CD8-positive, alpha-beta memory T cell (primary cell): ENCODE results near the gene TPK1. TPM values are rescaled to one million over a fixed set of nuclear protein-coding genes. Genes with fewer than 3 reads are reported as not detected.

Experiments used
- CTCF ChIA-PET: fragments of 350-600 bp; sonication (Branson Sonifier 250); formaldehyde crosslinking; loops from one replicate; lab custom pipeline; 2021; ENCODE audit warnings: antibody characterized with exemption; lab: Charles Lee
- POLR2A ChIA-PET: fragments of 350-600 bp; sonication (Branson Sonifier 250); formaldehyde crosslinking; loops from one replicate; lab custom pipeline; 2021; ENCODE audit warnings: antibody characterized with exemption; lab: Charles Lee
- DNase-seq, 5 donors: peaks; one replicate each; pipeline versions ENCODE4 v3.0.0 to v3.0.0-alpha.2; 2020 to 2022; ENCODE audit warnings: mixed read lengths in 1 of 5
- H3K27ac ChIP-seq: one replicate; pipeline ENCODE4 v1.7.0; 2013; ENCODE audit warnings: low read depth, mild to moderate bottlenecking, low read length, moderate library complexity
- H3K27me3 ChIP-seq: 2 replicates; pipeline ENCODE4 v1.7.0; 2013; ENCODE audit warnings: low read length, mild to moderate bottlenecking; ENCODE audit not compliant: insufficient read depth, poor library complexity, severe bottlenecking
- H3K36me3 ChIP-seq: 2 replicates; pipeline ENCODE4 v1.7.0; 2013; ENCODE audit warnings: mild to moderate bottlenecking, low read length, moderate library complexity; ENCODE audit not compliant: insufficient read depth
- H3K4me1 ChIP-seq: 2 replicates; pipeline ENCODE4 v1.7.0; 2013; ENCODE audit warnings: mild to moderate bottlenecking, low read length, moderate library complexity; ENCODE audit not compliant: insufficient read depth
- H3K4me3 ChIP-seq: 2 replicates; pipeline ENCODE4 v1.7.0; 2013; ENCODE audit warnings: mild to moderate bottlenecking, low read length
- H3K9me3 ChIP-seq: 2 replicates; pipeline ENCODE4 v1.7.0; 2013; ENCODE audit warnings: mild to moderate bottlenecking, low read length
- H3K27ac Mint-ChIP-seq, 8 donors: one replicate each; pipeline ENCODE4 v1.8.0; 2020 to 2021; ENCODE audit warnings: mixed read lengths in 8 of 8, mild to moderate bottlenecking in 6 of 8, inconsistent platforms in 3 of 8, moderate library complexity in 3 of 8
- H3K27me3 Mint-ChIP-seq, 2 donors: one replicate each; pipeline ENCODE4 v1.8.0; 2020 to 2021; ENCODE audit warnings: mixed read lengths in 2 of 2, mild to moderate bottlenecking in 1 of 2, moderate library complexity in 1 of 2
- H3K36me3 Mint-ChIP-seq, 3 donors: one replicate each; pipeline ENCODE4 v1.8.0; 2020 to 2021; ENCODE audit warnings: mixed read lengths in 3 of 3, inconsistent platforms in 1 of 3, mild to moderate bottlenecking in 1 of 3
- H3K4me1 Mint-ChIP-seq, 3 donors: one replicate each; pipeline ENCODE4 v1.8.0; 2020 to 2021; ENCODE audit warnings: mixed read lengths in 3 of 3, inconsistent platforms in 1 of 3, mild to moderate bottlenecking in 1 of 3
- H3K4me3 Mint-ChIP-seq, 7 donors: one replicate each; pipeline ENCODE4 v1.8.0; 2020 to 2021; ENCODE audit warnings: mixed read lengths in 7 of 7, mild to moderate bottlenecking in 6 of 7, moderate library complexity in 4 of 7, inconsistent platforms in 2 of 7
- H3K9me3 Mint-ChIP-seq, 5 donors: one replicate each; pipeline ENCODE4 v1.8.0; 2020 to 2022; ENCODE audit warnings: mixed read lengths in 5 of 5, mild to moderate bottlenecking in 3 of 5, moderate library complexity in 2 of 5, inconsistent platforms in 1 of 5
- polyA plus RNA-seq: library from polyadenylated mRNA; unstranded; fragments of 300-500 nt; fragmentation: Illumina TruSeq; gene quantifications from one replicate; pipeline ENCODE4 v1.2.3, GENCODE V29; 2021
- total RNA-seq, 2 experiments: library from RNA; stranded (reverse); gene quantifications; one replicate each; pipeline ENCODE4 v1.2.3, GENCODE V29; 2021

The TPK1 gene
- total and polyA plus RNA-seq, 3 experiments from 2014 or later = 18.0 to 20.1 (median 19.0) TPM

DNA sequence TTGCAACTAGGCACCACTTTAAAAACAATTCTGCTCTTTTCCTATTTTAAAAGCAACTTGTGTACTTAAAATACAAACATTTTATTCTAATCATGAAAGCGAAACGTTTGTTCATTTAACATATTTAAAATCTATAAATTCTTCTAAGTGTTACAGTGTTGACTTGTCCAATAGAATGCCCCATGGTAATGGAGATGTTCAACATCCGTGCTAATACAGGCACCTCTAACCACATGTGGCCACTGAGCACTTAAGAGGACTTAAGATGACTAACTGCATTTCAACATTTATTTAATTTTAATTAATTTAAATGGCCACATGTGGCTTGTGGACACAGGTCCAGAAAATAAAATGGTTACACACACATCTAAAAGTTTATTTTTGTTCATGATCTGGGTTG is 115.1 kb downstream of the TPK1 start:
- Histone ChIP-seq H3K9me3 (no peaks in the 10 kb centered on the region), H3K4me1 (no peaks in the 10 kb centered on the region), H3K27ac (no peak overlapping the region), H3K27me3 (no peaks in the 10 kb centered on the region), H3K4me3 (no peak overlapping the region), H3K36me3 (no peaks in the 10 kb centered on the region)
- ChIA-PET POLR2A (no interaction called here), CTCF (no interaction called here)
- Mint-ChIP-seq H3K27me3 (no peaks in the 10 kb centered on the region), H3K36me3 (peaks cover 8 to 30% (median 9%) of the 10 kb centered on the region in 3 donors), H3K4me1 (peaks cover 0 to 5% (median 0%) of the 10 kb centered on the region in 3 donors), H3K9me3 (peaks cover 0 to 9% (median 0%) of the 10 kb centered on the region in 5 donors), H3K4me3 (no peak overlapping the region), H3K27ac (no peak overlapping the region)
- DNase-seq = no peak

DNA sequence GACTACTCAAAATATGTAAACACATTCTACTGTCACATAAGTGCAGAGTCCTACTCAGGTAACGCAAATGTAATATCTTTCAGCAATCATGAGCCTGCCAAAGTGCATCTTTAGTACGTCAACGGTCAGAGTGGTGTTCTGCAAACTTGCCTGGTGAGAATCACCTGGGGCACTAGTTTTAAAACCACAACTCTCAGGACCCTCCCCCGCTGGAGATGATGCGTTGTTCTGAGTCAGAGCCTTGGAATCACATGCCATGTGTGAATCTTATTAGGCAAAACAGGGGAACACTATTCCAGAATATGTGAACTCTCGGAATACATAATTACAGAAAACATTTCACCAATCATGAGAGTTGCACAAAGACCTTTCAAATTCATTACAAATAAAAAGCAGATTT is 115.7 kb downstream of the TPK1 start:
- no peak overlapping the region for H3K4me3 Mint-ChIP-seq
- Histone ChIP-seq H3K4me3 (no peak overlapping the region), H3K9me3 (no peaks in the 10 kb centered on the region), H3K27me3 (no peaks in the 10 kb centered on the region), H3K36me3 (no peaks in the 10 kb centered on the region), H3K27ac (no peak overlapping the region), H3K4me1 (no peaks in the 10 kb centered on the region)
- H3K27me3 Mint-ChIP-seq = no peaks in the 10 kb centered on the region
- CTCF ChIA-PET = no interaction called here
- peaks cover 0 to 5% (median 0%) of the 10 kb centered on the region in 3 donors for H3K4me1 Mint-ChIP-seq
- H3K36me3 Mint-ChIP-seq = peaks cover 8 to 30% (median 9%) of the 10 kb centered on the region in 3 donors
- POLR2A ChIA-PET = no interaction called here
- DNase-seq = no peak
- no peak overlapping the region for H3K27ac Mint-ChIP-seq
- H3K9me3 Mint-ChIP-seq = peaks cover 0 to 9% (median 0%) of the 10 kb centered on the region in 5 donors

DNA sequence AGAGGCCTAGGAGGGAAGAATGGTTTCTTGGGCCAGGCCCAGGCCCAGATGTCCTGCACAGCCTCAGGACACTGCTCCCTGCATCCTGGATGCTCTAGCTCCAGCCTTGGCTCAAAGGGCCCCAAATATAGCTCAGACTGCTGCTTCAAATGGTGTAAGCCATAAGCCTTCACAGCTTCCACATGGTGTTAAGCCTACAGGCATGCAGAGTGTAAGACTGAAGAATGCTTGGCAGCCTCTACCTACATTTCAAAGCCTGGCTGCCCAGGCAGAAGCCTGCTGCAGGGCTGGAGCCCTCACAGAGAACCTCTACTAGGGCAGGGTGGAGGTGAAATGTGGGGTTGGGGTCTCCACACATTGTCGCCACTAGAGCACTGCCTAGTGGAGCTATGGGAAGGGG is 118.1 kb downstream of the TPK1 start:
- Histone ChIP-seq H3K27me3 (no peaks in the 10 kb centered on the region), H3K36me3 (no peaks in the 10 kb centered on the region), H3K9me3 (no peaks in the 10 kb centered on the region), H3K4me3 (no peak overlapping the region), H3K27ac (no peak overlapping the region), H3K4me1 (no peaks in the 10 kb centered on the region)
- peak overlapping the region in 1 of 8 donors; percentile 40 for H3K27ac Mint-ChIP-seq
- ChIA-PET CTCF (no interaction called here), POLR2A (no interaction called here)
- DNase-seq = no peak
- no peak overlapping the region for H3K4me3 Mint-ChIP-seq
- H3K4me1 Mint-ChIP-seq = peaks cover 4 to 21% (median 4%) of the 10 kb centered on the region in 3 donors
- H3K9me3 Mint-ChIP-seq = peaks cover 0 to 9% (median 0%) of the 10 kb centered on the region in 5 donors
- no peaks in the 10 kb centered on the region for H3K27me3 Mint-ChIP-seq
- peaks cover 8 to 31% (median 9%) of the 10 kb centered on the region in 3 donors for H3K36me3 Mint-ChIP-seq

DNA sequence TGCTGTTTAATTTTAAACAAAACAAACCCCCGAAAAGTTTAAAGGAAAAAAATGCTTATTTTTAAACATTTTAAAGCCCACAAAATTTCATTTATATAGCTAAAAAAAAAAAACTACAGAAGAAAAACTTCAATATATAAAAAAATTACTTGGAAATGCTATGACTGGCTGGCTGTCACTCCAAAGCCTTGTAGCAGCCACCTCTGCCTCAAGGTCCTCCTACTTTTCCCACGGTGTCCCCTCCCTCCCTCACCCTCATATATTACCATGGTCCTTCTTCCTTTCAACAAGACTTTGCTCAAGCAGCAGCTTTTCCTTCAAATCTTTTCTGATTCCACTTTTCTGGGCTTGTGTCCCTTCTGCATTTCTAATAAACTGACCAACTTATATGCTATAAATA is 122.0 kb downstream of the TPK1 start:
- ChIA-PET CTCF (no interaction called here), POLR2A (no interaction called here)
- no peaks in the 10 kb centered on the region for H3K27me3 ChIP-seq
- H3K27ac ChIP-seq = no peak overlapping the region
- peaks cover 0 to 9% (median 0%) of the 10 kb centered on the region in 5 donors for H3K9me3 Mint-ChIP-seq
- no peak for DNase-seq
- H3K4me1 Mint-ChIP-seq = peaks cover 8 to 30% (median 10%) of the 10 kb centered on the region in 3 donors
- no peaks in the 10 kb centered on the region for H3K4me1 ChIP-seq
- H3K36me3 Mint-ChIP-seq = peaks cover 5 to 19% (median 5%) of the 10 kb centered on the region in 3 donors
- no peaks in the 10 kb centered on the region for H3K27me3 Mint-ChIP-seq
- no peaks in the 10 kb centered on the region for H3K36me3 ChIP-seq
- H3K27ac Mint-ChIP-seq = no peak overlapping the region
- H3K9me3 ChIP-seq = no peaks in the 10 kb centered on the region
- H3K4me3 Mint-ChIP-seq = no peak overlapping the region
- H3K4me3 ChIP-seq = no peak overlapping the region

DNA sequence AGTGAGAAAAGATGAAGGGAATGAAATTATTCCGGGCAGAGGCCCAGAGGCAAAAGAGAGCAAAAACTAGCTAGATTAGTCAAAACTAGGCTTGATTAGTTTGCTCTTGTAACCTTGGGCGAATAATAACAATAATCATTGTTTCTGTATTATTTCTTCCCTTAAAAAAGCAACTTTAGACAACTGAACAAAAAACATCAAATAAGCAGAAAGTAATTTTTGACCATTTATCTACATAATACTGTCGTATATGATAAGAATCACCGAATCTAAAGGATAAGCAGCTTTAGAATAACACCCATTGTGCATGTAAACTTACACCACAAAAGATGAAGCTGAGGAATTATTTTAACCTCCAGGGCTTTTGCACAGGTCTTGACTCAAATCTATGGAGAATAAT is 125.1 kb downstream of the TPK1 start:
- Mint-ChIP-seq H3K27me3 (no peaks in the 10 kb centered on the region), H3K36me3 (peaks cover 1 to 16% (median 3%) of the 10 kb centered on the region in 3 donors), H3K9me3 (no peaks in the 10 kb centered on the region), H3K4me3 (no peak overlapping the region), H3K27ac (no peak overlapping the region), H3K4me1 (peaks cover 9 to 30% (median 10%) of the 10 kb centered on the region in 3 donors)
- POLR2A ChIA-PET = no interaction called here
- H3K9me3 ChIP-seq = no peaks in the 10 kb centered on the region
- DNase-seq = no peak
- CTCF ChIA-PET = no interaction called here
- H3K4me3 ChIP-seq = no peak overlapping the region
- no peaks in the 10 kb centered on the region for H3K27me3 ChIP-seq
- no peak overlapping the region for H3K27ac ChIP-seq
- H3K4me1 ChIP-seq = no peaks in the 10 kb centered on the region
- H3K36me3 ChIP-seq = no peaks in the 10 kb centered on the region

DNA sequence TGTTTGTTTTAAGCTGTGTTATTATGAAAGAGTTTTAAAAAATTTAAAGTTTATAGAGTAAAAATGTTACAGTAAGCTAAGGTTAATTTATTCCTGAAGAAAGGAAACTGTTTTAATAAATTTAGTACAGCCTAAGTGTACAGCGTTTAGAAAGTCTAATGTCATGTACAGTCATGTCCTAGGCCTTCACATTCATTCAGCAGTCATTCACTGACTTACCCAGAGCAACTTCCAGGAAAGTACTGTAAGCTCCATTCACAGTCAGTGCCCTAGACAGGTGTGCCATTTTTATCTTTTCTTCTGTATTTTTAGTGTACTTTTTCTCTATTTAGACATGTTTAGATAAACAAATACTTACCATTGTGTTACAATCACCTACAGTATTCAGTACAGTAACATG is 126.8 kb downstream of the TPK1 start:
- H3K4me3 Mint-ChIP-seq = no peak overlapping the region
- no peaks in the 10 kb centered on the region for H3K27me3 Mint-ChIP-seq
- DNase-seq = no peak
- Histone ChIP-seq H3K9me3 (no peaks in the 10 kb centered on the region), H3K27ac (no peak overlapping the region), H3K36me3 (no peaks in the 10 kb centered on the region), H3K4me1 (no peaks in the 10 kb centered on the region), H3K4me3 (no peak overlapping the region), H3K27me3 (no peaks in the 10 kb centered on the region)
- H3K9me3 Mint-ChIP-seq = no peaks in the 10 kb centered on the region
- peaks cover 6 to 21% (median 12%) of the 10 kb centered on the region in 3 donors for H3K4me1 Mint-ChIP-seq
- ChIA-PET CTCF (no interaction called here), POLR2A (no interaction called here)
- no peak overlapping the region for H3K27ac Mint-ChIP-seq
- H3K36me3 Mint-ChIP-seq = peaks cover 4 to 28% (median 11%) of the 10 kb centered on the region in 3 donors

DNA sequence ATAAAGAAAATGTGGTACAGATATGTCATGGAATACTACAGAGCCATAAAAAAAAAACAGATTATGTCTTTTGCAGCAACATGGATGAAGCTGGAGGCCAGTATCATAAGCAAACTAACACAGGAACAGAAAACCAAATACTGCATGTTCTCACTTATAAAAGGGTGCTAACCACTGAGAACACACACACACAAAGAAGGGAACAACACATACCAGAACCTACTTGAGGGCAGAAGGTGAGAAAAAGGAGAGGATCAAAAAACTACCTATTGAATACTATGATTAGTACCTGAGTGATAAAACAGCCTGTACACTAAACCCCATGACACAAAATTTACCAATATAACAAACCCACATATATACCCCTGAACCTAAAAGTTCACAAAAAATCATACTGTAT is 144.6 kb downstream of the TPK1 start:
- ChIA-PET CTCF (no interaction called here), POLR2A (no interaction called here)
- Mint-ChIP-seq H3K36me3 (peaks cover 1 to 12% (median 11%) of the 10 kb centered on the region in 3 donors), H3K4me1 (peaks cover 8 to 12% (median 8%) of the 10 kb centered on the region in 3 donors), H3K9me3 (peaks cover 0 to 7% (median 3%) of the 10 kb centered on the region in 5 donors), H3K27me3 (no peaks in the 10 kb centered on the region), H3K4me3 (peak overlapping the region in 2 of 7 donors; percentile 39 to 59), H3K27ac (peak overlapping the region in 1 of 8 donors; percentile 43)
- no peak overlapping the region for H3K4me3 ChIP-seq
- H3K4me1 ChIP-seq = no peaks in the 10 kb centered on the region
- H3K27ac ChIP-seq = no peak overlapping the region
- H3K36me3 ChIP-seq = no peaks in the 10 kb centered on the region
- H3K9me3 ChIP-seq = no peaks in the 10 kb centered on the region
- DNase-seq = no peak
- no peaks in the 10 kb centered on the region for H3K27me3 ChIP-seq

DNA sequence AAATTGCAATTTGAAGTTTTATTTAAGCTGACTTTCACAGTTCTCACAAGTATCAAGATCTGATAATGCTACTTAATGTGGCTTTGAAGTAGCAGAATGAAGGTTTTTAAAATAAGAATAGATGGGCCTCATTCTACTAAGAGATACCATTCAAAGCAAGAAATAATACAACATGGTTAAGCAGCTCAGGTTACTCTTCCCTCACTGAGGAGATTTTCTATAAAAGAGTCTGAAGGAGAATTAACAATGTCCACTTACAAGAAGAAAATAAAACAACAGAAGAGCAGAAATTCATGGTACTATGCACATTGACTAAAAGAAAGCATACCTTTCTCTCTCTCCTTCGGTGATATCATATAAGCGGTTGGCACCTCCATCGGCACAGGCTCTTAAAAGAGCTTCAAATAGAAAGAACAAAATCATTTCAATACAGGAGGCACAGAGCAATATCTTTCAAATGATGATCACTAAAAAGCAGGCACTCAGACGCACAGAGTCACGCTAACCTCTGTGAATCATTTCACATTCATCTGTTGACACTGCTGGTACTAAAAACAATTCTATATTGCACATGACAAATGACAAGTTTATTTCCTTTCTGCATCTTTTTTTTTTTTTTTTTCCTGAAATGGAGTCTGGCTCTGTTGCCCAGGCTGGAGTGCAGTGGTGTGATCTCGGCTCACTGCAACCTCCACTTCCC is 153.1 kb downstream of the TPK1 start:
- no peak overlapping the region for H3K4me3 ChIP-seq

More for the DNA sequence above, 153.1 kb downstream of the TPK1 start:
- Mint-ChIP-seq H3K4me1 (no peaks in the 10 kb centered on the region), H3K27ac (peak overlapping the region in 1 of 8 donors; percentile 33), H3K9me3 (no peaks in the 10 kb centered on the region), H3K4me3 (no peak overlapping the region), H3K27me3 (no peaks in the 10 kb centered on the region), H3K36me3 (peaks cover 4 to 9% (median 4%) of the 10 kb centered on the region in 3 donors)
- Histone ChIP-seq H3K27me3 (no peaks in the 10 kb centered on the region), H3K27ac (no peak overlapping the region), H3K36me3 (no peaks in the 10 kb centered on the region), H3K4me1 (no peaks in the 10 kb centered on the region), H3K9me3 (no peaks in the 10 kb centered on the region)
- POLR2A ChIA-PET = no interaction called here
- CTCF ChIA-PET = no interaction called here
- DNase-seq = no peak
